HG03025 (cell line): ENCODE data around the gene DPPA5.
"Not testable (repeated sequence)": the region's sequence is repeated elsewhere in the genome, so short reads cannot be mapped to it uniquely, and the experiment has no call there.

ENCODE experiments used
- ATAC-seq: cut with Tn5 transposase; IDR thresholded peaks from one replicate; pipeline ENCODE4 v1.9.1; 2021; ENCODE audit warnings: mild to moderate bottlenecking, moderate library complexity; ENCODE audit not compliant: unreplicated experiment, low FRiP score

DPPA5 gene

DNA sequence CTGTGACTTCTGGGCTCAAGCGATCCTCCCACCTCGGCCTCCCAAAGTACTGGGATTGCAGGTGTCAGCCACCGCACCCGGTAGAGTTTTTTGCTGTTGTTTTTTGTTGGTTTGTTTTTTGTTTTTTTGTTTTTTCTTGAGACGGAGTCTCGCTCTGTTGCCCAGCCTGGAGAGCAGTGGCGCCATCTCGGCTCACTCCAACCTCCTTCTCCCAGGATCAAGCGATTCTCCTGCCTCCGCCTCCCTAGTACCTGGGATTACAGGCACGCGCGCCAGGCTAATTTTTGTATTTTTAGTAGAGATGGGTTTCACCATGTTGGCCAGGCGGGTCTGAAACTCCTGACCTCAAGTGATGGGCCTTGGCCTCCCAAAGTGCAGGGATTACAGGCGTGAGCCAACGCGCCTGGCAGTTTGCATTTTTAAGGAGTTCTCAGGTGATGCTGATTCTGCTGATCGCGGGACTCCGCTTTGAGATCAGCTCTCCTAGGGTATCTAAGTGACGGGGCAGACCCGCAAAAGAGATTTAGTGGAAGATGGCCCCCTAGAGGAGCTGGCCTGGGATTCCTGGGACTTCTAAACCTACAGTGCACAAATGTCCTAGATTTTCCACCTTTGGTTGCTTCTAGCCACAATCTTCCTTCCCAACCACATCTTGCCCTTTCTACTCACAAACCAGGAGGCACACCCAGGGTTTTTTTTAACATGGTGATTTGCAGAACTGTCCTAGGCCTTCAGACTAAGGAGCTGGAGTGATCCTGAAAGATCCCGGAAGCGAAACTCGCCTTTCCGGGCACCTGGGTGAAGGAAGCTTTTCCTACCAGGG is 45.2 kb downstream of the DPPA5 start:
- ATAC-seq, result no peak

GRCh38 chr6:73303773-73304172 is 50.3 kb downstream of the DPPA5 start:
- not testable (repeated sequence) for ATAC-seq
